GM12878 (cell line): Measurements from ENCODE around the gene CHDH. TPM values are rescaled to one million over a fixed set of nuclear protein-coding genes. Genes with fewer than 3 reads are reported as not detected.

Experiments used
- ATAC-seq: fragments of 200-7000 bp; cut with Tn5 transposase; 3 replicates; pipeline ENCODE4 v1.9.1; 2020; ENCODE audit warnings: mild to moderate bottlenecking, moderate library complexity
- BruUV-seq: library from RNA; stranded (reverse); fragments of 400-500 nt; replicated peaks from 2 replicates; lab custom pipeline; 2021; lab: Mats Ljungman, UMichigan
- CTCF ChIA-PET: fragments of 300-600 bp; sonication (Branson Sonifier 250); formaldehyde crosslinking; extraction: SDS; loops from one replicate; lab custom pipeline; 2021; ENCODE audit warnings: inconsistent platforms; lab: Yijun Ruan, JAX
- POLR2A ChIA-PET: fragments of 350-600 bp; formaldehyde crosslinking; extraction: SDS; loops from one replicate; lab custom pipeline; 2021; ENCODE audit warnings: inconsistent platforms; lab: Charles Lee
- RAD21 ChIA-PET: fragments of 300-600 bp; sonication (Branson Sonifier 250); formaldehyde crosslinking; loops from one replicate; lab custom pipeline; 2023; ENCODE audit warnings: antibody characterized with exemption; ENCODE audit not compliant: unreplicated experiment; lab: Charles Lee
- SMC1A ChIA-PET: fragments of 300-600 bp; sonication (Branson Sonifier 250); formaldehyde crosslinking; loops from one replicate; lab custom pipeline; 2023; ENCODE audit not compliant: unreplicated experiment, uncharacterized antibody; lab: Charles Lee
- DNase-seq: peaks from one replicate; pipeline ENCODE4 v3.0.0-alpha.2; 2011; ENCODE audit warnings: low read depth, low spot score
- FAIRE-seq: peaks from 3 replicates; lab custom pipeline; 2011; peaks lifted over from hg19 to GRCh38; lab: Jason Lieb, UNC
- H2AFZ ChIP-seq: 2 replicates; pipeline ENCODE4 v1.6.0; 2011; ENCODE audit warnings: low read depth, low read length, control low read depth; ENCODE audit not compliant: control insufficient read depth
- H3K27ac ChIP-seq: 2 replicates; pipeline ENCODE4 v1.5.1; 2011; ENCODE audit warnings: control low read depth; ENCODE audit not compliant: control insufficient read depth, insufficient read depth
- H3K27me3 ChIP-seq, 2 experiments: replicated peaks in 1 of 2; 2 replicates each; pipeline versions ENCODE4 v1.6.0 to v1.6.1; 2011; ENCODE audit warnings: low read length in 1 of 2; ENCODE audit not compliant: control insufficient read depth in 2 of 2, insufficient read depth in 2 of 2
- H3K36me3 ChIP-seq, 2 experiments: 2 replicates each; pipeline ENCODE4 v1.5.1; 2011; ENCODE audit warnings: low read length in 1 of 2; ENCODE audit not compliant: control insufficient read depth in 2 of 2, insufficient read depth in 2 of 2
- H3K4me1 ChIP-seq: 2 replicates; pipeline ENCODE4 v1.6.1; 2011; ENCODE audit warnings: mild to moderate bottlenecking, low read length, moderate library complexity, mixed read lengths; ENCODE audit not compliant: control insufficient read depth, insufficient read depth
- H3K4me2 ChIP-seq: 2 replicates; pipeline ENCODE4 v1.6.0; 2011; ENCODE audit warnings: control low read depth; ENCODE audit not compliant: control insufficient read depth, insufficient read depth
- H3K4me3 ChIP-seq: fragments of 200-600 bp; sonication (generic); 2 replicates; pipeline ENCODE4 v1.5.1; 2016
- H3K79me2 ChIP-seq: 2 replicates; pipeline ENCODE4 v1.6.0; 2011; ENCODE audit warnings: low read length; ENCODE audit not compliant: control insufficient read depth, insufficient read depth
- H3K9ac ChIP-seq: 2 replicates; pipeline ENCODE4 v1.8.0; 2011; ENCODE audit warnings: low read length, control low read depth, mixed read lengths; ENCODE audit not compliant: control insufficient read depth, insufficient read depth
- H3K9me3 ChIP-seq: replicated peaks from 3 replicates; pipeline ENCODE4 v1.5.1; 2011; ENCODE audit warnings: mild to moderate bottlenecking, low read length; ENCODE audit not compliant: control insufficient read depth, insufficient read depth
- H4K20me1 ChIP-seq: 2 replicates; pipeline ENCODE4 v1.6.0; 2011; ENCODE audit not compliant: control insufficient read depth, insufficient read depth
- IKZF1 ChIP-seq: fragments of 450-650 bp; conservative IDR thresholded peaks from 2 replicates; pipeline ENCODE4 v1.6.1; 2017; ENCODE audit warnings: antibody characterized with exemption, mild to moderate bottlenecking
- MTA2 ChIP-seq: fragments of 450-650 bp; IDR thresholded peaks from 2 replicates; pipeline ENCODE4 v1.6.1; 2016; ENCODE audit warnings: low read depth, mild to moderate bottlenecking, moderate library complexity
- WGBS: methylation state at CpG from one replicate; pipeline ENCODE4 v1.1.6; 2016; ENCODE audit warnings: low lambda C conversion rate; ENCODE audit not compliant: insufficient replicate concordance, insufficient coverage; ENCODE audit errors: missing lambda C conversion rate; 5-methylcytosine and 5-hydroxymethylcytosine counted together
- in situ Hi-C: fragments of 300-500 bp; cut with MboI; formaldehyde crosslinking; loops from 9 replicates; pipeline ENCODE4 v1.14.3; 2018; ENCODE audit warnings: mixed read lengths
- intact Hi-C: fragments of 100-400 bp; cut with micrococcal nuclease; formaldehyde crosslinking; loops from one replicate; pipeline ENCODE4 v1.14.2; 2022; ENCODE audit not compliant: unreplicated experiment
- polyA plus RNA-seq, 11 experiments: library from polyadenylated mRNA; depleted of rRNA in 4 of 11; unstranded in 6 of 11; stranded (reverse) in 5 of 11; fragments of >200 nt; fragmentation: Nextera tagmentation in 4 of 11; fragmentation: Illumina TruSeq in 1 of 11; extraction: Ambion mirVana in 4 of 11; extraction: Trizol in 1 of 11; gene quantifications; 1 replicate in 1 of 11; 2 replicates in 10 of 11; pipeline versions ENCODE4 v1.2.1 to v1.2.3, GENCODE V29; 2011 to 2016; ENCODE audit warnings: inconsistent platforms in 2 of 11, missing spikeins in 2 of 11, low read depth in 1 of 11
- total RNA-seq, 4 experiments: library from RNA; depleted of rRNA in 3 of 4; stranded (reverse); fragments of >200 nt in 3 of 4; fragmentation: Illumina TruSeq in 1 of 4; extraction: Trizol in 1 of 4; gene quantifications; 2 replicates each; pipeline versions ENCODE4 v1.2.1 to v1.2.3, GENCODE V29; 2013 to 2021

Gene CHDH
- total and polyA plus RNA-seq, 10 of the 15 experiments (the other 5 are each of a cell fraction or from before 2014, with no cell fraction given): 0.95 to 8.3 (median 2.9) TPM

DNA sequence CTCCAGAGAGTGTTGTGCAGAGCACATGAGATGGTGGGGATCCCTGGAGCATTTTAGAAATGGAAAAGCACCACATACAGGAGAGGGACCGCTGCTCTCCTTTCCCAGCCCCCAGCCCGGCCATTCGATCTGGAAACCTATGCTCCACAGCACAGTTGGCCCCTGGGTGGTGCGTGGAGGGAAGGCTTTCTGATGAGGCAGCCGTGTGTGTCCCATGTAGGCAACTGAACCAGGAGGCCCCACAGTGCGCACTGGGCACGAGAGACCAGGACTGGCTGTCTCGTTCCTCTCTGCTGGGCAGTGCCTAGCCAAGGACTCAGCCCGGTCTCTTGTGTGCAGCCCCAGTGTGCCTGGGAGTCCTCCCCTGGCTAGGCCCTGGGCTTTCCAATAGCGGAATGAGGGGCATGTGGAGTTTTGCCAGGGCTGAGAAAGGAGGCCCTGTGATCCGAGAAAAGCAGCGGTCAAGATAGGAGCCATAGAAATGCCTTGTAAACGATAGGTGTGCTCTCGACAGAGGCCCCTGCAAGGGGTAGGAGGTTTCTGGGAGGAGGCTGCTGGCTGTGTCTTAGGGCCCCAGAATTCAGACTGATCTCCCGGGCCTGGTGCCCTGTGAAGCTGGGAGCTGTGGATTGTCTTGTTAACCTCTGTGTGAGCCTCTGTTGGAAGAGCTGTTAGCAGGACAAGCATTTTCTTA is 39.0 kb downstream of the CHDH start:
- Histone ChIP-seq H2AFZ (no peak overlapping the region; the same call in 1 of the 2 replicates), H3K79me2 (no peaks in the 10 kb centered on the region), H3K4me1 (peaks cover 17% of the 10 kb centered on the region), H3K9me3 (no peaks in the 10 kb centered on the region), H3K4me2 (no peak overlapping the region), H3K27ac (no peak overlapping the region), H3K4me3 (no peak overlapping the region), H4K20me1 (no peaks in the 10 kb centered on the region), H3K36me3 (no peaks in the 10 kb centered on the region), H3K27me3 (no peaks in the 10 kb centered on the region), H3K9ac (no peak overlapping the region)
- ChIA-PET RAD21 (interaction anchor here (0.9 to 1.7 kb wide), 3 partner anchors 32 to 37 kb away, joined by 3 to 9 read pairs (median 4); no protein-coding TSS in a partner anchor), CTCF (interaction anchor here (0.6 to 1.2 kb wide), 4 partner anchors 24 to 422 kb away, joined by 3 to 4 read pairs (median 3); no protein-coding TSS in a partner anchor), SMC1A (interaction anchor here (0.7 to 2.2 kb wide), 6 partner anchors 9 to 83 kb away, joined by 3 to 10 read pairs (median 4); no protein-coding TSS in a partner anchor), POLR2A (interaction anchor here (0.9 to 1.0 kb wide), 3 partner anchors 38 to 74 kb away, joined by 3 to 5 read pairs (median 3); no protein-coding TSS in a partner anchor)
- DNase-seq (no peak), FAIRE-seq (no peak), ATAC-seq (peak; percentile 46)
- intact Hi-C loops: no loop called here
- no peak for TF ChIP-seq MTA2
- peak; percentile 7; the same call in 1 of the 2 replicates for TF ChIP-seq IKZF1
- BruUV-seq: no TSS peak
- in situ Hi-C loops: no loop called here
- WGBS: 56% methylated on average over 15 of the region's 15 CpGs
